Ascending aorta (tissue), 2 donors: ENCODE data around the gene NDP. TPM values are rescaled to one million over a fixed set of nuclear protein-coding genes. Genes with fewer than 3 reads are reported as not detected.

Source experiments
- DNase-seq, 2 donors: peaks; one replicate each; pipeline ENCODE4 v3.0.0-alpha.2; 2019; ENCODE audit warnings: low spot score in 2 of 2
- H3K27ac ChIP-seq, 2 donors: fragments of 200-600 bp; sonication (generic); one replicate each; pipeline ENCODE4 v1.5.1; 2016 to 2017; ENCODE audit warnings: mild to moderate bottlenecking in 1 of 2
- H3K27me3 ChIP-seq: fragments of 200-600 bp; sonication (generic); one replicate; pipeline ENCODE4 v1.5.1; 2017
- H3K36me3 ChIP-seq, 2 donors: fragments of 200-600 bp; sonication (generic); one replicate each; pipeline ENCODE4 v1.5.1; 2016
- H3K4me1 ChIP-seq, 2 donors: fragments of 200-600 bp; sonication (generic); one replicate each; pipeline ENCODE4 v1.5.1; 2016 to 2017; ENCODE audit warnings: mild to moderate bottlenecking in 1 of 2
- H3K4me3 ChIP-seq, 2 donors: fragments of 200-600 bp; sonication (generic); one replicate each; pipeline ENCODE4 v1.5.1; 2016 to 2017; ENCODE audit warnings: mild to moderate bottlenecking in 1 of 2
- H3K9me3 ChIP-seq, 2 donors: fragments of 200-600 bp; sonication (generic); one replicate each; pipeline ENCODE4 v1.5.1; 2016
- intact Hi-C: fragments of 100-400 bp; cut with DNase I; formaldehyde crosslinking; loops from one replicate; pipeline ENCODE4 v1.15.1; 2023
- total RNA-seq: library from RNA; depleted of rRNA; stranded (reverse); fragments of >200 nt; gene quantifications from one replicate; pipeline ENCODE4 v1.1.0, GENCODE V29; 2016
- TF ChIP-seq, protein P1 (sequence below), 3 experiments: fragments of 200-600 bp in 2 of 3; fragments of 450-650 bp in 1 of 3; sonication (generic) in 2 of 3; IDR thresholded peaks; one replicate each; pipeline ENCODE4 v1.5.1; 2016 to 2019; ENCODE audit warnings: antibody characterized with exemption in 3 of 3, mild to moderate bottlenecking in 1 of 3, moderate library complexity in 1 of 3

NDP gene
- total RNA-seq, 1 donor from 2014 or later = not detected

- TF ChIP-seq, protein P1, sequence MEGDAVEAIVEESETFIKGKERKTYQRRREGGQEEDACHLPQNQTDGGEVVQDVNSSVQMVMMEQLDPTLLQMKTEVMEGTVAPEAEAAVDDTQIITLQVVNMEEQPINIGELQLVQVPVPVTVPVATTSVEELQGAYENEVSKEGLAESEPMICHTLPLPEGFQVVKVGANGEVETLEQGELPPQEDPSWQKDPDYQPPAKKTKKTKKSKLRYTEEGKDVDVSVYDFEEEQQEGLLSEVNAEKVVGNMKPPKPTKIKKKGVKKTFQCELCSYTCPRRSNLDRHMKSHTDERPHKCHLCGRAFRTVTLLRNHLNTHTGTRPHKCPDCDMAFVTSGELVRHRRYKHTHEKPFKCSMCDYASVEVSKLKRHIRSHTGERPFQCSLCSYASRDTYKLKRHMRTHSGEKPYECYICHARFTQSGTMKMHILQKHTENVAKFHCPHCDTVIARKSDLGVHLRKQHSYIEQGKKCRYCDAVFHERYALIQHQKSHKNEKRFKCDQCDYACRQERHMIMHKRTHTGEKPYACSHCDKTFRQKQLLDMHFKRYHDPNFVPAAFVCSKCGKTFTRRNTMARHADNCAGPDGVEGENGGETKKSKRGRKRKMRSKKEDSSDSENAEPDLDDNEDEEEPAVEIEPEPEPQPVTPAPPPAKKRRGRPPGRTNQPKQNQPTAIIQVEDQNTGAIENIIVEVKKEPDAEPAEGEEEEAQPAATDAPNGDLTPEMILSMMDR (IDR thresholded peaks at IDR 0.05) = no peak
- Histone ChIP-seq H3K36me3 (no peaks in the 10 kb centered on the region), H3K9me3 (no peaks in the 10 kb centered on the region), H3K27me3 (no peaks in the 10 kb centered on the region), H3K4me1 (no peaks in the 10 kb centered on the region), H3K4me3 (no peak overlapping the region), H3K27ac (no peak overlapping the region)
- DNase-seq = no peak
- intact Hi-C loops = no loop called here
Observed at GRCh38 chrX:44002567-44002966, 29.4 kb upstream of the NDP start.

GRCh38 chrX:43998374-43998773 is 25.2 kb upstream of the NDP start:
- Histone ChIP-seq H3K27me3 (no peaks in the 10 kb centered on the region), H3K4me3 (no peak overlapping the region), H3K36me3 (no peaks in the 10 kb centered on the region), H3K4me1 (no peaks in the 10 kb centered on the region), H3K27ac (no peak overlapping the region), H3K9me3 (no peaks in the 10 kb centered on the region)
- intact Hi-C loops = no loop called here
- TF ChIP-seq, protein P1 (IDR thresholded peaks at IDR 0.05) = no peak
- DNase-seq = no peak

GRCh38 chrX:43996491-43996890 is 23.3 kb upstream of the NDP start:
- intact Hi-C loops = no loop called here
- TF ChIP-seq, protein P1 (IDR thresholded peaks at IDR 0.05) = no peak
- no peak for DNase-seq

DNA sequence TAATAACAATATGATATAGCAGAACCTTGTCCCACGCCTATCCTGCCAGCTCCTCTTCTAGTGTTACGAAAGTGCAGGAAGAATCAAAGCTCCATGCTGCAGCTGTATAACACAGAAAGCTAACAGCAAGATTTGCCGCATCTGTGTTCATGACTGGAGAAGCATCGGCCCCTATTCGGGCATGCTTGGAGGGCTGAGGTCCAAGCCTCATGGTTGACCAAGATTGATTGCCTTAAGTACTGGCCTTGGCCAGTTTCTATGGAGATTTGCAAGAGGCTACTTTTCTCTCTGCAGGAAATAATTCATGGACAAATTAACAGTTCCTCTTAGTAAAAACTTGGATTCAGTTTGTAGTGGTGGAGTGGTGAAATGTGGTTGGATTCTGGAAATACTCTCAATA is 12.9 kb upstream of the NDP start:
- TF ChIP-seq, protein P1 (IDR thresholded peaks at IDR 0.05) = no peak
- H3K9me3 ChIP-seq = no peaks in the 10 kb centered on the region
- H3K27me3 ChIP-seq = no peaks in the 10 kb centered on the region
- intact Hi-C loops = no loop called here
- H3K36me3 ChIP-seq = no peaks in the 10 kb centered on the region
- H3K4me1 ChIP-seq = no peaks in the 10 kb centered on the region
- DNase-seq = no peak
- H3K4me3 ChIP-seq = no peak overlapping the region
- no peak overlapping the region for H3K27ac ChIP-seq

More at GRCh38 chrX:43996491-43996890, 23.3 kb upstream of the NDP start:
- Histone ChIP-seq H3K27me3 (no peaks in the 10 kb centered on the region), H3K4me1 (no peaks in the 10 kb centered on the region), H3K4me3 (no peak overlapping the region), H3K36me3 (no peaks in the 10 kb centered on the region), H3K9me3 (no peaks in the 10 kb centered on the region), H3K27ac (no peak overlapping the region)

GRCh38 chrX:43985511-43985910 is 12.3 kb upstream of the NDP start:
- H3K4me1 ChIP-seq = no peaks in the 10 kb centered on the region
- TF ChIP-seq, protein P1 (IDR thresholded peaks at IDR 0.05) = no peak
- no peak overlapping the region for H3K4me3 ChIP-seq
- no peaks in the 10 kb centered on the region for H3K27me3 ChIP-seq
- no peak for DNase-seq
- no peaks in the 10 kb centered on the region for H3K9me3 ChIP-seq
- intact Hi-C loops = no loop called here
- no peaks in the 10 kb centered on the region for H3K36me3 ChIP-seq
- no peak overlapping the region for H3K27ac ChIP-seq

GRCh38 chrX:43978226-43978625 is 5.0 kb upstream of the NDP start:
- H3K27me3 ChIP-seq = no peaks in the 10 kb centered on the region
- no peaks in the 10 kb centered on the region for H3K36me3 ChIP-seq
- no peak overlapping the region for H3K4me3 ChIP-seq
- DNase-seq = no peak
- TF ChIP-seq, protein P1 (IDR thresholded peaks at IDR 0.05) = no peak
- no peaks in the 10 kb centered on the region for H3K9me3 ChIP-seq
- H3K27ac ChIP-seq = no peak overlapping the region
- no peaks in the 10 kb centered on the region for H3K4me1 ChIP-seq
- intact Hi-C loops = no loop called here
